GM19468 (cell line): ENCODE data around the gene DCAF6.

Experiments used
- ATAC-seq: cut with Tn5 transposase; IDR thresholded peaks from one replicate; pipeline ENCODE4 v1.9.1; 2021; ENCODE audit warnings: mild to moderate bottlenecking, moderate library complexity, moderate number of reproducible peaks; ENCODE audit not compliant: unreplicated experiment; ENCODE audit errors: extremely low read depth

Gene DCAF6

GRCh38 chr1:168079761-168080160, 143.3 kb downstream of the DCAF6 start:
- no peak for ATAC-seq

- ATAC-seq = no peak
Observed at GRCh38 chr1:168081373-168082007, 145.0 kb downstream of the DCAF6 start.

GRCh38 chr1:168082008-168082876, 145.8 kb downstream of the DCAF6 start:
- ATAC-seq = peak; percentile 53

GRCh38 chr1:168083456-168084325, 147.2 kb downstream of the DCAF6 start:
- ATAC-seq = no peak

GRCh38 chr1:168084396-168085231, 148.1 kb downstream of the DCAF6 start:
- ATAC-seq = no peak

- no peak for ATAC-seq
Observed at GRCh38 chr1:168085401-168085872, 149.0 kb downstream of the DCAF6 start.

- ATAC-seq = no peak
Observed at GRCh38 chr1:168086438-168086837, 150.0 kb downstream of the DCAF6 start.

GRCh38 chr1:168087696-168088095, 151.2 kb downstream of the DCAF6 start:
- ATAC-seq = no peak

- no peak for ATAC-seq
Observed at GRCh38 chr1:168088511-168089325, 152.2 kb downstream of the DCAF6 start.

GRCh38 chr1:168089326-168089978, 153.0 kb downstream of the DCAF6 start:
- ATAC-seq = no peak

- ATAC-seq = no peak
Observed at GRCh38 chr1:168089979-168090337, 153.5 kb downstream of the DCAF6 start.

GRCh38 chr1:168090395-168090794, 153.9 kb downstream of the DCAF6 start:
- no peak for ATAC-seq

- no peak for ATAC-seq
Observed at GRCh38 chr1:168091063-168091462, 154.6 kb downstream of the DCAF6 start.

GRCh38 chr1:168091720-168092550, 155.5 kb downstream of the DCAF6 start:
- ATAC-seq = no peak

- ATAC-seq = no peak
Observed at GRCh38 chr1:168092566-168093355, 156.3 kb downstream of the DCAF6 start.

- no peak for ATAC-seq
Observed at GRCh38 chr1:168093616-168094015, 157.1 kb downstream of the DCAF6 start.

- ATAC-seq = no peak
Observed at GRCh38 chr1:168095476-168095875, 159.0 kb downstream of the DCAF6 start.
